HG03565 (cell line): ENCODE measurements around the gene PGAP3.
"Not testable (repeated sequence)": the region's sequence is repeated elsewhere in the genome, so short reads cannot be mapped to it uniquely, and the experiment has no call there.

Experiments
- ATAC-seq: cut with Tn5 transposase; IDR thresholded peaks from one replicate; pipeline ENCODE4 v1.9.1; 2021; ENCODE audit warnings: mild to moderate bottlenecking, moderate library complexity; ENCODE audit not compliant: unreplicated experiment

The PGAP3 gene

DNA sequence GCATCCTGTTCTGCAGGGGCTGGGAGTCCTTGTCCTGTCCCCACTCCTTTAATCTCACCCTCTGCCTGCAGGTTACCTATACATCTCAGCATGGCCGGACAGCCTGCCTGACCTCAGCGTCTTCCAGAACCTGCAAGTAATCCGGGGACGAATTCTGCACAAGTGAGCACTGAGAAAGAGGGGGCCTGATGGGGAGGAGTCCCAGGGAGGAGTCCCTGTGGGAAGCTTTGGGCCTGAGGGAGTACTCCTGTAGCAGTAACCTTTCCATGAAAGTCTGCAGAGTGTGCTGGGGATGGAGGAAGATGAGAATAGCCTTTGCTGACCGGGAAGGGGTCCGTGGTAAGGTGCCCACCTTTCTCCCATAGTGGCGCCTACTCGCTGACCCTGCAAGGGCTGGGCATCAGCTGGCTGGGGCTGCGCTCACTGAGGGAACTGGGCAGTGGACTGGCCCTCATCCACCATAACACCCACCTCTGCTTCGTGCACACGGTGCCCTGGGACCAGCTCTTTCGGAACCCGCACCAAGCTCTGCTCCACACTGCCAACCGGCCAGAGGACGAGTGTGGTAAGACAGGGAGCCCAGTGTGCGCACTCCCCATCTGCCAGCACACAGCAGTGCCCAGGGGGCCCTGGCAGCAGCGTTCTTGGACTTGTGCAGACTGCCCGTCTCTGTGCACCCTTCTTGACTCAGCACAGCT lies 27.7 kb upstream of the PGAP3 start:
- no peak for ATAC-seq

GRCh38 chr17:39714234-39714633 lies 26.4 kb upstream of the PGAP3 start:
- no peak for ATAC-seq

GRCh38 chr17:39711851-39712250 lies 24.0 kb upstream of the PGAP3 start:
- ATAC-seq = no peak

DNA sequence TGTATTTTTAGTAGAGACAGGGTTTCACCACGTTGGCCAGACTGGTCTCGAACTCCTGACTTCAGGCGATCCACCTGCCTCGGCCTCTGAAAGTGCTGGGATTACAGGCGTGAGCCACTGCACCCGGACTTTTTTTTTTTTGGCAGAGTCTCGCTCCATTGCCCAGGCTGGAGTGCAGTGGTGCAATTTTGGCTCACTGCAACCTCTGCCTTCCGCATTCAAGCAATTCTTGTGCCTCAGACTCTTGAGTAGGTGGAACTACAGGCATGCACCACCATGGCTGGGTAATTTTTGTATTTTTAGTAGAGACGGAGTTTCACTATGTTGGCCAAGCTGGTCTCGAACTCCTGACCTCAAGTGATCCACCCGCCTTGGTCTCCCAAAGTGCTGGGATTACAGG lies 23.2 kb upstream of the PGAP3 start:
- ATAC-seq = not testable (repeated sequence)

GRCh38 chr17:39709998-39710964 lies 22.4 kb upstream of the PGAP3 start:
- ATAC-seq = no peak

- no peak for ATAC-seq
Observed at GRCh38 chr17:39709319-39709997, 21.6 kb upstream of the PGAP3 start.

GRCh38 chr17:39706921-39707337 lies 19.1 kb upstream of the PGAP3 start:
- ATAC-seq = no peak

- no peak for ATAC-seq
Observed at GRCh38 chr17:39706383-39706782, 18.5 kb upstream of the PGAP3 start.

DNA sequence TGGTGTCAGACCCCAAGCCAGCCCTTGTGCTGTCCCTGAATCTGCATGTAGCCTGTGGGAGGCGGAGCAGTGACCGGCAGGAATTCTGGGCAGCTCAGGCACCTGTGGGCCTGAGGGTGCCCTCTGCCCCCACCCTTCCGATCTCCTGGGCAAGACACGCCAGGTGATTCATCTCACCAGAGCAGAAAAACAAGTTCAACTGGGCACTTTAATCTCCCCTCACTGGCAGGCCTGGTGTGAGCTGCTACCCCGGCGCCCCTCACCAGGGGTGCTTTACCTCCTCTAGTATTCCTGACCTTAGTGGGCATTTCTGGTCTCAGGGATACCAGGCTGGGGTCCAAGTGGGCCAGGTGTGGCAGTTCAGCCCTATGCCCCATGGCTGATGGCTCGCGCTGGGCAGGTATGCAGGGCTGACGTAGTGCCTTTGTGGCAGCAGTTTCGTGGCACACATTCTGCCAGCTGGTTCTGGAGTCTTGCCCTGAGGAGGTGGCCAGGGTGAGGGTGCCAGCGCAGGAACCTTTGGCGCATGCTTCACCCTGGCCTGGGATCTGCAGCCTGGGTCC lies 18.0 kb upstream of the PGAP3 start:
- no peak for ATAC-seq

DNA sequence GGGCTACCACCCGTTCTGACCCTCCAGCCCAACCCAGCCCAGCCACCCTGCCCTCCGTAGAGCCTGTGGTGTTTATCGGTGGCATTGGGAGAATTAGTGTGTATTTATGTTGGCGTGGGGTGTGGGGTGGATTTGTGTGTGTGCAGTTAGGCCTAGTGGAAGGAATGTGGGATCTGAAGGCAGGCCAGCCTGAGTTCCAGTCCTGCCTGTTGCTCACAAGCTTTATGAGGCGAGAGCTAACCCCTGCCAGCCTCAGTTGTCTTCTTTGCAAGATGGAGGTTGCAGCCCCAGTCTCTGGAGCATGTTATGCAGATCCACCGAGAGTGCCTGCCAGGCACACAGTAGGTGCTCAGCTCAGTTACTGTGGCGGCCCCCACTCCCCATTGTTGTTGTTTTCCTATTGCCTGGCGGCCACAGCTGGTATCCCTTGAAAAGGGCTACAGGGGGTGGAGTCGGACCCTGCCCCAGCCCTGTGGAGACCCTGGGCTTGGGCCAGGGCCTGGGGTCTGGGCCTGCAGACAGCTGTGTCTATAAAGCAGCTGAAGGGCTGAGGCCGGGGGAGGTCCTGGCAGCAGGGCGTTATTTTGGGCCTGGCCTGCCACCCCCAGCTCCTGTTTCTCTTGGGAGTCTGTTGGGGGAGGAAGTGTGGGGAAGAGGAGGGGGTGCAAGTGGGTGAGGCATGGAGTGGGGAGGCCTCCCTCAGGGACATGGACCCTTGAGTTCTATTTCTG lies 17.1 kb upstream of the PGAP3 start:
- ATAC-seq = no peak

DNA sequence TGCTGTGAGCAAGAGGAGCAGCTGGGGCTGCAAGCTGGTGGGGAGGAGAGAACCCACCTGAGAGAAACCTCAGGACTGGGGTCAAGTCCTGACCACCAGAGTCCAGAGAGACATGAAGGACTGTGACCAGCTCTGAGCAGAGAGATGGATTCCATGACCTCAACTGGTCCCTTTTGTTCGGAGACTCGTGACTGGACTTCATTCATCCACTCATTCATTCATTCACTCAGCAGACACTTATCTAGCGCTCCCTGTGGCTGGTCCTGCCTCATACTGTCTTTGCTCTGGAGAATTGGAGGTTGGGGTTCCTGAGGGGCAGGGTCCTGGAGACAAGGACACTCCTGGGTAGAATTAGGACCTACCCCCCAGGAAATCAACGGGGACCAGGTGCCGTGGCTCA lies 16.1 kb upstream of the PGAP3 start:
- ATAC-seq = no peak

DNA sequence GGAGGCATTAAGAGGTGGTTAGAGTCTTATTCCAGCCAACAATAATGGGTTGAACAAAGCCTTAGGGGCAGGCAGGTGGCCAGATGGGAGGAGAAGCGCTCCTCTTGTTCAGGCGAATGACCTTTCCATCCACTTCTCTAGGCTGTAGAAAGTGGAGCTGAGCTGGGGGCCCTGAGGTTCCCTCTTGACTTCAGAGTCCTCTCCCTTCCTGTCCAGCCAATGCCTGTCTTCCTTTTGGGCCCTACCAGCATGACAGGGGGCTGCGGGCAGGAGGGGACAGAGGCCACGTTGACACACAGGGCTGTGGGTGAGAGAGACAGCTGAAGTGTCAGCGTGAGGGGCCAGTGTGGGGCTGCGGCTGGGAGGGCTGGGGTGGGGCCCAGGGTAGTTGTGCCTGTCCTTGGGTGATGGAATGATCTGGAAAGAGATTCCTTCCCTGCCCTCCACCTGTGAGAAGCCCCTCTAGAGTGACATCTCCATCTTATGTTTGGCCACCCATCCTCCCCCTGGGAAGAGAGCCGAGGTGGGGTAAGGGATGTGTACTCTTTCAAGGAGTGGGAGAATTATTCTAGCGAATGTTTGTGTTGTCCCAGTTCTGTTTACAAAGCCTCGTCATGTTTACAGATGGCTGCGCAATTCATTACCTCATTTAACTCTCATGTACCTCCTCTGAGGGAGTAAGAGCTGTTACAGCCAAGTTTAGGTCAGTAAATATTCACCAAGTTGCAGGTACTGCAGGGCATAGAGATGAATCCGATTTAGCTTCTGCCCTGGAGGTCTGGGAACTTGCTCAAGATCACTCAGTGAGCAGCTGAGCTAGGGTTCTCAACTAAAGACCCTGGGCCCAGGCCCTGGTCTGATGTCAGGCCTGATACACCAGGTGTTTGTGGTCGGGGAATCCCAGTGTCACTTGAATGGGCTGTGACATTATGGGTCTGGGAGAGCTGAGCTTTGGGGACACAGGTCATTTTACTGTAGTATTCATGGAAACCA lies 15.3 kb upstream of the PGAP3 start:
- no peak for ATAC-seq

- ATAC-seq = no peak
Observed at GRCh38 chr17:39701784-39702422, 14.0 kb upstream of the PGAP3 start.

DNA sequence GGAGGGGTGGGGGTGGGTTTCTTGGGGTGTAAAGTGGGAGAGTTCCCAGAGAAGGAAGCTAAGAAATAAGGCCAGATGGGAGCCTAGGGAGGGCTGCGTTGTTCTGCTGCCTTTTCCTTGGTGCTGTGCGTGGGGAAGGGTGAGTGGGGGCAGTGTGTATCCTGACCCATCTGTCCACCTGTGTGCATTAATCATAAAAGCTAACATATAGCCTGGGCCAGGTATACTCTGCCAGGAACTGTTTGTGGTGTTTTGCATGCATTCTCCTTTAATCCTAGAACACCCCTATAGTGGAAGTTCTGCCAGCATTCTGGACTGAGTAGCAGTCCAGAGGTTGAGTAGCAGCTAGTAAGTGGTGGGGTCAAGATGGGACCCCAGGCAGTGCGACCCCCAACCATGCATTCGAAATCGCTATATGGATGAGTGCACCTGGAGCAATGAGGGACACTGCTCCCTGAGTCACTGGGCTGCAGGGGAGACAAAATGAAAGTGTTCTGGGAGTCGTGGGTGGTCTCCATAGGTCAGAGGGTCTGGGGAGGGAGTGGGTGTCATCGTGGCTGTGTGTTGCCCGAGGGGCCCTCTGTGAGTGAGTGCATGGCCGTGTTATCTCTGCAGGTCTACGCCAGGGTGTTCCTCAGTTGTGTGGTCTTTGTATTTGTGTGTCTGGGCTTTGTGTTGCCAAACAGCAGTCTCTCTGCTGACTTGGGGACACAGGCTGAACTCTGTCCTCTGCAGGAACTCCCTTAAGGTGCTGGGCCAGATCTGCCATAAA lies 13.3 kb upstream of the PGAP3 start:
- ATAC-seq = no peak

DNA sequence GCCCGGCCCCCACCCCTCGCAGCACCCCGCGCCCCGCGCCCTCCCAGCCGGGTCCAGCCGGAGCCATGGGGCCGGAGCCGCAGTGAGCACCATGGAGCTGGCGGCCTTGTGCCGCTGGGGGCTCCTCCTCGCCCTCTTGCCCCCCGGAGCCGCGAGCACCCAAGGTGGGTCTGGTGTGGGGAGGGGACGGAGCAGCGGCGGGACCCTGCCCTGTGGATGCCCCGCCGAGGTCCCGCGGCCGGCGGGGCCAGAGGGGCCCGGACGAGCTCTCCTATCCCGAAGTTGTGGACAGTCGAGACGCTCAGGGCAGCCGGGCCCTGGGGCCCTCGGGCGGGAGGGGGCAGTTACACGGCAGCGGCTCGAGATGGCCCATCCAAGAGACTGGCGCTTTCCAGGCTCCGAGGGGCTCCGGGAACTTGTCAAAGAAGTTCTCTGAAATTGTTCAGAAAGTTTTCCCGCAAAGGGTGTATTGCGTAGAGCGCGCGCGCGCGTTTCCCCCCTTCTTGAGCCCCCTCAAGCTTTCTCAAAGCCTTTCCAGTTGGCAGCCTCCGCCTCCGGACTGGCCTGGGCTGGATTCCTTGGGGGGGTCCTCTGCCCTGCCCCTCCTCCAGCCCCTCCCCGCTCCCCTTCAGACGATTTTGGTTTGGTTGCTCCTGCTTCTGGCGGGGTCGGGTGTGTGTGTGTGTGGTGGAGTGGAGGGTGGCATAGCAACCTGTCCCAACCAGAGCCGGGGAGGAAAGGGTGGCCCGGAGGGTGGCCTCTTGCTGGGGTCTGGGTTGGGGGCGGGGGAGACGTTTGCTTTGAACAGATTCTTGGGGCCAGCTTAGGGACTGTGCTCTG lies 12.5 kb upstream of the PGAP3 start:
- no peak for ATAC-seq

DNA sequence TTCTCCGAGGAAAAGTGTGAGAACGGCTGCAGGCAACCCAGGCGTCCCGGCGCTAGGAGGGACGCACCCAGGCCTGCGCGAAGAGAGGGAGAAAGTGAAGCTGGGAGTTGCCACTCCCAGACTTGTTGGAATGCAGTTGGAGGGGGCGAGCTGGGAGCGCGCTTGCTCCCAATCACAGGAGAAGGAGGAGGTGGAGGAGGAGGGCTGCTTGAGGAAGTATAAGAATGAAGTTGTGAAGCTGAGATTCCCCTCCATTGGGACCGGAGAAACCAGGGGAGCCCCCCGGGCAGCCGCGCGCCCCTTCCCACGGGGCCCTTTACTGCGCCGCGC lies 11.9 kb upstream of the PGAP3 start, which contains the start of gene ERBB2:
TSS of gene ERBB2 (plus strand) at position 247 of the 330 bp plus-strand sequence. CDS start 175 bp downstream, outside the sequence.
- no peak for ATAC-seq

DNA sequence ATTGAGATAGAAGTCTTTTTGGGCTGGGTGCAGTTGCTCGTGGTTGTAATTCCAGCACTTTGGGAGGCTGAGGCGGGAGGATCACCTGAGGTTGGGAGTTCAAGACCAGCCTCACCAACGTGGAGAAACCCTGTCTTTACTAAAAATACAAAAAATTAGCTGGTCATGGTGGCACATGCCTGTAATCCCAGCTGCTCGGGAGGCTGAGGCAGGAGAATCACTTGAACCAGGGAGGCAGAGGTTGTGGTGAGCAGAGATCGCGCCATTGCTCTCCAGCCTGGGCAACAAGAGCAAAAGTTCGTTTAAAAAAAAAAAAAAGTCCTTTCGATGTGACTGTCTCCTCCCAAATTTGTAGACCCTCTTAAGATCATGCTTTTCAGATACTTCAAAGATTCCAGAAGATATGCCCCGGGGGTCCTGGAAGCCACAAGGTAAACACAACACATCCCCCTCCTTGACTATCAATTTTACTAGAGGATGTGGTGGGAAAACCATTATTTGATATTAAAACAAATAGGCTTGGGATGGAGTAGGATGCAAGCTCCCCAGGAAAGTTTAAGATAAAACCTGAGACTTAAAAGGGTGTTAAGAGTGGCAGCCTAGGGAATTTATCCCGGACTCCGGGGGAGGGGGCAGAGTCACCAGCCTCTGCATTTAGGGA lies 11.4 kb upstream of the PGAP3 start:
- ATAC-seq = not testable (repeated sequence)
